ELF-1 (cell line): Measurements from ENCODE around the gene STAC3.

ENCODE experiments used
- DNase-seq: peaks from one replicate; pipeline ENCODE4 v3.0.0-alpha.2; 2016; ENCODE audit warnings: low read depth, low spot score

The STAC3 gene

GRCh38 chr12:57254506-57255280 lies 3.7 kb upstream of the STAC3 start:
- no peak for DNase-seq

- DNase-seq: no peak
Measured at GRCh38 chr12:57250541-57250940, 446 bp downstream of the STAC3 start.

- DNase-seq: no peak
Measured at GRCh38 chr12:57248934-57249742, 1.8 kb downstream of the STAC3 start.

GRCh38 chr12:57247041-57247440 lies 3.9 kb downstream of the STAC3 start:
- DNase-seq: no peak

- DNase-seq: no peak
Measured at GRCh38 chr12:57244312-57244696, 6.7 kb downstream of the STAC3 start.

- DNase-seq: peak; percentile 92
Measured at GRCh38 chr12:57243521-57244311, 7.3 kb downstream of the STAC3 start.

- DNase-seq: peak; percentile 94
Measured at GRCh38 chr12:57242691-57243454, 8.1 kb downstream of the STAC3 start.

GRCh38 chr12:57242329-57242690 lies 8.7 kb downstream of the STAC3 start:
- no peak for DNase-seq

- DNase-seq: no peak
Measured at GRCh38 chr12:57241402-57242310, 9.3 kb downstream of the STAC3 start.

- DNase-seq: peak; percentile 90
Measured at GRCh38 chr12:57240926-57241401, 10.0 kb downstream of the STAC3 start.

GRCh38 chr12:57240066-57240921 lies 10.7 kb downstream of the STAC3 start:
- DNase-seq: peak; percentile 64

GRCh38 chr12:57239587-57240065 lies 11.4 kb downstream of the STAC3 start:
- no peak for DNase-seq

- DNase-seq: peak; percentile 97
Measured at GRCh38 chr12:57238854-57239554, 12.0 kb downstream of the STAC3 start.

GRCh38 chr12:57237932-57238853 lies 12.8 kb downstream of the STAC3 start:
- peak; percentile 61 for DNase-seq

- DNase-seq: no peak
Measured at GRCh38 chr12:57237596-57237931, 13.4 kb downstream of the STAC3 start.

GRCh38 chr12:57236925-57237595 lies 13.9 kb downstream of the STAC3 start:
- no peak for DNase-seq
